Thoracic aorta (tissue), 2 donors: Measurements from ENCODE around the gene PLEKHA4. TPM values are rescaled to one million over a fixed set of nuclear protein-coding genes. Genes with fewer than 3 reads are reported as not detected.
"Not testable (repeated sequence)": the region's sequence is repeated elsewhere in the genome, so short reads cannot be mapped to it uniquely, and the experiment has no call there.

Source experiments
- ATAC-seq: fragments of 150-250 bp; one replicate; pipeline ENCODE4 v1.8.0; 2017; ENCODE audit warnings: low read depth; ENCODE audit not compliant: insufficient number of reproducible peaks, low FRiP score
- DNase-seq: peaks from one replicate; pipeline ENCODE4 v3.0.0-alpha.2; 2020; ENCODE audit warnings: low spot score
- H3K27ac ChIP-seq, 2 donors: fragments of 200-600 bp; sonication (generic); 1 replicate in 1 of 2; 2 replicates in 1 of 2; pipeline ENCODE4 v1.5.1; 2016; ENCODE audit warnings: mild to moderate bottlenecking in 2 of 2, moderate library complexity in 2 of 2
- H3K27me3 ChIP-seq: fragments of 200-600 bp; sonication (generic); replicated peaks from 2 replicates; pipeline ENCODE4 v1.6.0; 2016; ENCODE audit warnings: mild to moderate bottlenecking; ENCODE audit not compliant: insufficient read depth
- H3K36me3 ChIP-seq: fragments of 200-600 bp; sonication (generic); one replicate; pipeline ENCODE4 v1.5.1; 2016
- H3K4me1 ChIP-seq, 2 donors: fragments of 200-600 bp; sonication (generic); 1 replicate in 1 of 2; 2 replicates in 1 of 2; pipeline versions ENCODE4 v1.5.1 to v1.6.0; 2016; ENCODE audit warnings: low read depth in 2 of 2, mild to moderate bottlenecking in 1 of 2; ENCODE audit not compliant: control insufficient read depth in 1 of 2
- H3K4me3 ChIP-seq: fragments of 200-600 bp; sonication (generic); 2 replicates; pipeline ENCODE4 v1.5.1; 2016; ENCODE audit warnings: mild to moderate bottlenecking
- H3K9me3 ChIP-seq: fragments of 200-600 bp; sonication (generic); 2 replicates; pipeline ENCODE4 v1.5.1; 2016
- CTCF ChIP-seq: fragments of 200-600 bp; sonication (generic); IDR thresholded peaks from one replicate; pipeline ENCODE4 v1.5.1; 2019; ENCODE audit warnings: antibody characterized with exemption
- total RNA-seq, 2 donors: library from RNA; depleted of rRNA; stranded (reverse); fragments of >200 nt; gene quantifications; one replicate each; pipeline versions ENCODE4 v1.1.0 to v1.2.3, GENCODE V29; 2016

Gene PLEKHA4
- total RNA-seq, 2 donors from 2014 or later = 45.1 to 45.2 TPM

DNA sequence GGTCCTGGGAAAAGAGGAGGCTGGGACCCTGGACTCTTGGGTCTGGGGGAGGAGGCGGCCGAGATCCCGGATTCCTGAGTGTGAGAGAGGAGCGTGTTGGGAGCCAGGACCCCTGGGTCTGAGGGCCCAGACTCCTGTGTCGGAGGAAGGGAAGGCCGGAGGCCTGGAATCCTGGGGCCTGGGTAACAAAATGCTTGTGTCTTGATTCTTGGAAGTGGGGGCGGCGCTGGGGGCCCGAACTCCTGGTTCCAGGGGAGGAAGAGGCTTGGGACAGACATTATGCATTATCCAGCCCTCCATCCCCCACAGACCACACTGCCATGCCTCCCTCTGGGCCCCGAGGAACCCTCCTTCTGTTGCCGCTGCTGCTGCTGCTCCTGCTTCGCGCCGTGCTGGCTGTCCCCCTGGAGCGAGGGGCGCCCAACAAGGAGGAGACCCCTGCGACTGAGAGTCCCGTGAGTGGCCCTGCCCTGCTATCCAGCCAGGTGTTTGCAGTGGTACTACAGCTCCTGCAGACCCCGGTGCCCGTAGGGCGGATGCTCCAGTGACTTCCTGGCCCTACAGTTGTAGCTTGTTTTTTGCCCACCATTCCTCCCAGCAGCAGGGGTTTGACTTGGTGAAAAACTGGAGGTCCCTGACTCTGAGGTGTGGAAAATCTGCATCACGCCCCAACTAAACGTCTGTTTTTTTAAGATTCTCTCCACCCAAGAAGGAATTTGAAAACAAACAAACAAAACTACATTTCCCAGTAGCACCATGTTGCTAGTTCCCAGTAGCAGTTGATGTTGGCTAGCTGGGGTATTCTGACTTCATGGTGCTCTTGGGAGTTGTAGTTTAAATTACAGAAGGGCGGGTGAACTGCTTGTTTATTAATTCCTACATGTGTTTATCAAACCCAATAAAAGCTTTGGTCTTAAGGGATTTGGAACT, 32.3 kb upstream of the PLEKHA4 start:
- TF ChIP-seq CTCF = no peak
- ATAC-seq = peak; percentile 9
- no peaks in the 10 kb centered on the region for H3K27me3 ChIP-seq
- peaks cover 14% of the 10 kb centered on the region for H3K36me3 ChIP-seq
- H3K4me1 ChIP-seq = peaks cover 13 to 27% of the 10 kb centered on the region in 2 donors
- peak overlapping the region; percentile 99 for H3K4me3 ChIP-seq
- DNase-seq = no peak
- H3K9me3 ChIP-seq = no peaks in the 10 kb centered on the region
- peak overlapping the region; percentile 81 to 98 for H3K27ac ChIP-seq

- Histone ChIP-seq H3K27ac (peak within 1 kb of the TSS; percentile 81 to 98), H3K9me3 (no peaks in the 10 kb centered on the region), H3K4me3 (peak within 1 kb of the TSS; percentile 99), H3K27me3 (no peaks in the 10 kb centered on the region), H3K4me1 (peaks cover 13 to 33% of the 10 kb centered on the region in 2 donors), H3K36me3 (peaks cover 7% of the 10 kb centered on the region)
- DNase-seq = peak; percentile 99
- peak; percentile 91 for ATAC-seq
- TF ChIP-seq CTCF = peak; percentile 24
Measured at GRCh38 chr19:48899781-48900476, 31.5 kb upstream of the PLEKHA4 start, which contains the start of gene NUCB1. Gene NUCB1, plus strand, starts transcription at chr19:48900312. Its CDS starts 485 bp downstream, at chr19:48900797.

DNA sequence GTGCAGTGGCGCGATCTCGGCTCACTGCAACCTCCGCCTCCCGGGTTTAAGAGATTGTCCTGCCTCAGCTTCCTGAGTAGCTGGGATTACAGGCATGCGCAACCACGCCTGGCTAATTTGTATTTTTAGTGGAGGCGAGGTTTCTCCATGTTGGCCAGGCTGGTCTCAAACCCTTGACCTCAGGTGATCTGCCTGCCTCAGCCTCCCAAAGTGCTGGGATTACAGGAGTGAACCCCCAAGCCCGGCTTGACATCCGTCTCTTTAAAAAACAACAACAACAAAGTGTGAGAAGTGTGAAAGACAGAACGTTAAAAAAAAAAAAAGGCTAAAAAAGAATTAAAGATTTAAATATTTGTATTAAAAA, 31.0 kb upstream of the PLEKHA4 start:
- not testable (repeated sequence) for H3K9me3 ChIP-seq, H3K27me3 ChIP-seq, ATAC-seq, H3K36me3 ChIP-seq, DNase-seq
- H3K4me1 ChIP-seq = peaks cover 13 to 33% of the 10 kb centered on the region in 2 donors
- peak overlapping the region; percentile 99 for H3K4me3 ChIP-seq
- H3K27ac ChIP-seq = peak overlapping the region; percentile 81 to 98

GRCh38 chr19:48897181-48897580, 28.8 kb upstream of the PLEKHA4 start:
- Histone ChIP-seq H3K9me3 (no peaks in the 10 kb centered on the region), H3K4me3 (no peak overlapping the region), H3K27ac (no peak overlapping the region), H3K36me3 (no peaks in the 10 kb centered on the region), H3K4me1 (peaks cover 6 to 24% of the 10 kb centered on the region in 2 donors), H3K27me3 (no peaks in the 10 kb centered on the region)
- no peak for DNase-seq
- no peak for TF ChIP-seq CTCF
- ATAC-seq = no peak

GRCh38 chr19:48896191-48896720, 27.8 kb upstream of the PLEKHA4 start:
- peaks cover 2 to 14% of the 10 kb centered on the region in 2 donors for H3K4me1 ChIP-seq
- no peaks in the 10 kb centered on the region for H3K9me3 ChIP-seq
- no peak for TF ChIP-seq CTCF
- ATAC-seq (no peak), DNase-seq (no peak)
- H3K27me3 ChIP-seq = no peaks in the 10 kb centered on the region
- no peaks in the 10 kb centered on the region for H3K36me3 ChIP-seq
- H3K27ac ChIP-seq = no peak overlapping the region
- H3K4me3 ChIP-seq = peak overlapping the region; percentile 72
